Activated CD8-positive, alpha-beta memory T cell treated with anti-CD3 and anti-CD28 coated beads for 48 hours (primary cell): ENCODE results near the gene MTMR12.
A peak's percentile ranks its signal among the peaks of the same experiment; 100 is the strongest.
"Not testable (repeated sequence)": the region's sequence is repeated elsewhere in the genome, so short reads cannot be mapped to it uniquely, and the experiment has no call there.

Experiments used
- DNase-seq, 3 experiments: peaks; one replicate each; pipeline ENCODE4 v3.0.0-alpha.2; 2020; ENCODE audit warnings: low read depth in 2 of 3, low spot score in 2 of 3

MTMR12 gene

DNA sequence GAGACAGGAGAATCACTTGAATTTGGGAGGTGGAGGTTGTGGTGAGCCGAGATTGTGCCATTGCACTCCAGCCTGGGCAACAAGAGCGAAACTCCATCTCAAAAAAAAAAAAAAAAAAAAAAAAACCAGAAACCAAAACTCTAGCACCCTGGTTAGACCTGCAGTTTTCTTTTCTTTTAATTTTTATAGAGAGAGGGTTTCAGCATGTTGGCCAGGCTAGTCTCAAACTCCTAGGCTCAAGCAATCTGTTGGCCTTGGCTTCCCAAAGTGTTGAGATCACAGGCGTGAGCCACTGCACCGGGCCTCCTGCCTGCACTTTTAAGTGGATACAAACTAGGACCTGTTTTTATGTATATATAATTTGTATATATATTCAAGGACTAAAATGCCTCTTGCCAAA is 12.9 kb upstream of the MTMR12 start:
- no peak for DNase-seq

GRCh38 chr5:32325062-32325461 is 12.3 kb upstream of the MTMR12 start:
- DNase-seq, result no peak

DNA sequence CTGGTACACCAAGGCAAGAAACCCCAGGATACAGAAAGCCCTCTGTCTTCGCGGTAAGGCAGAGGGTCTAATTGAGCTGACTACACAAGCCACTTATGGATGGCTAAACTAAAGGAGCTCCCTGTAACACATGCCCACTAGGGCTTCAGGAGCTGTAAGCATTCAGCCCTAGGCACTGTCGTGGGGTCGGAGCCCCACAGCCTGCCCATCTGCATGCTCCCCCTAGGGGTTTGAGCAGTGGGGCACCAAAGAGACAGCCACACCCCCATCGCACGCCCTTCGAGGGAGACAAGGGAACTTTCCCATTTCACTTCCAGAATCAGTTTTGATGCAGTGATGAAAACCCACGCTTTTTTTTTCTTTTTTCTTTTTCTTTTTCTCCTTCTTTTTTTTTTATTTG is 11.0 kb upstream of the MTMR12 start:
- no peak for DNase-seq

DNA sequence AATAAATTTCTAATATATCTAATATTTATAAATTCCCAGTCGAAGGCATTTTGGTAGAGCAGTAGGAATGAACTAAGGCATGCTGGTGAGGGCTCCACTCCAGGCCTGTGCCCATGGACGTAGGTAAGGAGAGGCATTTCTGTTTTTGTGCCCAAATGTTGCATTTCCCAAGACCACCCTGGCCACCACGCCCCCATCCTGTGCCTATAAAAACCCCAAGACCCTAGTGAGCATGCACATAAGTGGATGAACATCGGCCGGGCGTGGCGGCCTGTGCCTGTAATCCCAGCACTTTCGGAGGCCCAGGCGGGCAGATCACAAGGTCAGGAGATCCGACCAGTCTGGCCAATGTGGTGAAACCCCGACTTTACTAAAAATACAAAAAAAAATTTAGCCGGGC is 10.1 kb upstream of the MTMR12 start:
- DNase-seq, result no peak

DNA sequence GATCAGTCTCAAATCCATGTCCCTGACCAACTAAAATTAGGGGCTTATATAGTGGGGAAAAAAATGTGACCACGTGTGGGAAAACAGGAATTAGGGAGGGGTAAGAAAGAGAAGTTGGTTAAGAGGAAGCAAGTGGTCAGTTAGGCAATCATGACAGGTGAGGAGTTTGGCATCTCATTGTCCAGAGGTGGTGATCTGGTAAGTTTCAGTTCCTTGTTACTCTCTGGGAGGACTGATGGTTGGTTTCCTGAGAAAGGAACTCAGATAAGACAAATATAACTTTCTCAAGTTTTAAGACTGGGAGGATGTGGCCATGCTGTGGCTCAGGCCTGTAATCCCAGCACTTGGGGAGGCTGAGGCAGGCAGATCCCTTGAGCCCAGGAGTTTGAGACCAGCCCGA is 9.0 kb upstream of the MTMR12 start:
- DNase-seq, result not testable (repeated sequence)

DNA sequence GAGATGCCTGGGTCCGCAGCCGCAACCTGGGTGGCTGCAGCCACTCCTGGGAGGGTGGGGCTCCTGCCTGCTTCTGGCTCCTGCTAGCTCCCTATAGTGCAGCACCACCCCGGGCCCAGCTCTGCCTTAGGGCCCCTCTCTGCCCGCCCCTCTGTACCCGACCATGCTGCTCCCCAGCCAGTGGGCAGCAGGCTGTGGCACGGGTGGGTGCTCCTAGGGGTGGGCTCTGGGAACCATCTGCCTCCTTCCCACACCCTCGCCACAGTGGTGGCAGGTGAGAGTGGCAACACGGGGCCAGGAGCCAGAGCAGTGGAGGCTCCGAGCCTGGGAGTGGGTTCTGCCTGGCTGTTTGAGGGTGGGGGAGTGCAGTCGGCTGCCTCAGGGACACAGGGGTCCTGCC is 7.8 kb upstream of the MTMR12 start:
- no peak for DNase-seq

DNA sequence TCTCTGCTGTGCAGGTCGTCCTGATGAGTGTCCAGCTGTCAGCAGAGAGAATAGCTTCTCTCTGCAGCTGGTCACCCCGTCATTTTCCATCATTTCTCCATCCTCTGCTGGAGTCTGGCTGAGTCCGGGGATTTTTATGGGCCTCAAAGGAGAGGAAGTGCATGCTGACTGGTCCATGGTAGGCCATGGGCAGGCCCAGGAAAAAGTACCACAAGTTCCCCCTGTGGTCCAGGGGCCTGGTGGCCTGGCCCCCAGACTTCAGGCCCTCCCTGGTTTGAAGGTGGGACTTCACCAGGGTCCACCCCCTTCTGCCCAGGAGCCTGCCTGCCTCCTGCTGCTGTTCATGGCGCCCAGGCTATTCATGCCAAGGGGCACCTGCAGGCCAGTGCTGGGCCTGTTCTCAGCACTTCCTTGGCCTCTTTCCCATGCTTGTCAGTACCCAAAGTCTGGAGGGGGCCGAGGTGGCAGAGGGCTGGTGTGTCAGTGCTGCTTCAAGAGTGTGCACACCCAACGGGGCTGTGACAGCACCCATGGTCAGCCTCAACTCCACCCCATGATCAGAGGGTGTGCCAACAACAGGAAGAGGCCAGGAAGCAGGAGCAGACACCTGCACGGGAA is 7.3 kb upstream of the MTMR12 start:
- DNase-seq, result no peak

DNA sequence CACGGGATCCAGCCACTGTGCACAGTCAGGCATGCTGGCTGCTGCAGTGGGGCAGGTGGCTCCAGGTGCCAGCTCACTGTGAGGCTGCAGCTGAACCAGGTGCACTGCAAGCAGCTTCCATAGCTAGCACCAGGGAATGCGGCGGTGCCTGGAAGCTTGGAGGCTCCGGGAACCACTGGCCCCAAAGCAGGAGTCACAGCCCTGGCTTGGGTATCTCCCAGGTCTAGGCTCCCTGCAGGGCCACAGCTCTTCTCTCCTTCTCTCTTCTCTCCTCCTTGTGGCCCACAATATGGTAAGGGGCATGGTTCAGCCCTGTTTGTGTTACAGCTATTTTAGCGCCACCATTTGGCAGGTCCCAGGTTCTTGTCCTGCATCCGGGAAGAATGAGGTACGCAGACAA is 6.7 kb upstream of the MTMR12 start:
- DNase-seq, result no peak

GRCh38 chr5:32317041-32317440 is 4.3 kb upstream of the MTMR12 start:
- DNase-seq, result no peak

- no peak for DNase-seq
Observed at GRCh38 chr5:32315221-32316014, 2.7 kb upstream of the MTMR12 start.

DNA sequence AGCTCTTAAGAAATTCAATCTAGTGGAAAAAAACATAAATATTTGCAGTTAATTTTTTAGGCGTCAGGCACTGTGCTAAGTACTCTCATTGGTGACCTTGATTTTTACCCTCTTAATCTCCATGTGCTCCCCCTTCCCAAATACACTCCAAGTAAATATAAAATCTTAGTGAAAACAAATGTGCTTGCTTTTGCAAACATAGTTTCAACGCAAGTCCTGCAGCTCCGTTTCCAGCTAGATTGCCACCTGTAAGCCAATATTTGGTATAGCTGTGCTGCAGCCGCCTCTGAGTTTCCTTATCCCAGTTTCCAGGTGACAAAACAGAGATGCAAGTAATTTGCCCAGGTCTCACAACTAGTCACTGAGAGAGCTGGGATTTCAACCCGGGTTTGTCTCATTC is 1.9 kb upstream of the MTMR12 start:
- no peak for DNase-seq

GRCh38 chr5:32314152-32314488 is 1.4 kb upstream of the MTMR12 start:
- not testable (repeated sequence) for DNase-seq

DNA sequence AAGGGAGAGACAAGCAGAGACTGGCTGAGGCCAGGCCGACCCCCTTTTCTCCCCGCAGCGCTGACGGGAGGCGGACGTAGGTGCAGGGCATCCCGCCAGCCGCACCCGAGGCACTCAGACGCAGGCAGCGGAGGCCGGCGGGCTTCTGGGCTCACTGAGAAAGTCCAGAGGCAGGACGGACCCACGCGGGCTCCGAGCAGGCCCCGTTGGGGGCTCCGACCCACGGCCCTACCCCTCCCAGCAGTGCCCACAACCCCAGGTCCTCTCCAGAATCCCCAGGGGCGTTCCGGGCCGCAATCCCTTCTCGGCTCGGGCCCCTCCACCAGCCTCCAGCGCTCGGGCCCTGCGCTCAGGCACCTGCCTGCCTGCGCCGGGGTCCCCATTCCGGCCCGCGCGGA is 543 bp downstream of the MTMR12 start:
- DNase-seq, result peak in 1 of 3 experiments; percentile 26

DNA sequence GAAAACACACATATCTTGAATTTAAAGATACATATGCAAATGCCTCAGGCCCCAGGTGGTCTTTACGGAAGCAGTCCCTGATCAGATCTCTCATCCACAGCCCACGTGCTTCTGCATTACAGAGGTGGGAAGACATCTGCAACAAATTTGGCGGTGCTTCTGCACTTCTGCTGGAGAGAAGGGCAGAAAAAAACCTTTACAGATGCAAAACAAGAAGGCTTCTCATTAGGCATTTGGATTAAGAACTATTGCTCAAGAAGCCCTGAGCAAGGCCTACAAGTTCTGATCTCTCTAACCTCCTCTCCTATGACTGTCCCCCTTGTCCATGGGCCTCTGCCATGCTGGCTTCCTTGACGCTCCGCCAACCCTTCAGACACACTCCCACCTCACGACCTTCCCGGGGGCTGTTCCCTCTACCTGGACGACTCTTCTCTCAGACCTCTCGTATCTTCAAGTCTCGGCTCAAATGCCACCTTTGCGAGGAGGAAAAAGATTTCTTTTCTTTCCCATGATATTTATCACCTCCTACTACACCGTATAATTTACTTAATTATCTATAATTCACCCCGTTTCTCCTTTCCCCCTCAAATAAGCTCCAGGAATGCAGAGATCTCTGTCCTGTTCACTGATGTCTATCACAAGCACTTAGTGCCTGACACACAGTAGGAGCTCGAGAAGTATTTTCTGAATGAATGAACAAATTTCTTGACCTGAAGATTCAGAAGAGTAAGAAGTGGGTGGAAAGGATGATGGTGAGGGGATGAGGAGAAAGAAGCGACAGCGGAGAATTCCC is 1.1 kb downstream of the MTMR12 start:
- no peak for DNase-seq

DNA sequence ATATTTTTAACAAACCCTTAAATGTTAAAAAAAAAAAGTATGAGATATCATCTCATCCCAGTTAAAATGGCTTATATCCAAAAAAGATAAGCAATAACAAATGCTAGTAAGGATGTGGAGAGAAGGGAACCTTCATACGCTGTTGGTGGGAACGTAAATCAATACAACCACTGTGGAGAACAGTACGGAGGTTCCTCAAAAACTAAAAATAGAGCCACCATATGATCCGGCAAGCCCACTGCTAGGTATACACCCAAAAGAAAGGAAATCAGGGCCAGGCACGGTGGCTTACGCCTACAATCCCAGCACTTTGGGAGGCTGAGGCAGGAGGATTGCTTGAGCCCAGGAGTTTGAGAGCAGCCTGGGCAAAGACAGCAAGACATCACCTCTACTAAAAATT is 3.0 kb downstream of the MTMR12 start:
- DNase-seq, result no peak

GRCh38 chr5:32308946-32309345 is 3.8 kb downstream of the MTMR12 start:
- DNase-seq, result no peak

- DNase-seq, result no peak
Observed at GRCh38 chr5:32307769-32308194, 5.0 kb downstream of the MTMR12 start.

DNA sequence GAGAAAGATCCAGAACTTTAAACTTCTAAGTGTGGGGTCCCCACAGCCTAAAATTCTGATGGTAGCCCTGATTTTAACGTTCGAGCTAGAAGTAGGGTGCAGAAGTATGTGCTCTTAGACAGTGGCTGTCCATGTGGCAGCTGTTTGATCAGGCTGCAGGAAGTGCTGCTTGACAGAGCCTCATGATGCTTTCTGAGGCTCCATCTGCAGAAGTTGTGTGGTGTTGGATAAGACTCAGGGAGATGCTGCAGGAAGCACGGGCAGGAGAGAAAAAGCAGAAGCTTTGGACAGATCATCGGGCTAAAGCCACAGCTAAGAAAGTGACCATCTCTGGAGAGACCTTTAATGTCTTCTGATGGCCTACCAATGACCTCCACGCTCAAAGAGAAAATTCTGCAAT is 8.1 kb downstream of the MTMR12 start:
- DNase-seq, result no peak

DNA sequence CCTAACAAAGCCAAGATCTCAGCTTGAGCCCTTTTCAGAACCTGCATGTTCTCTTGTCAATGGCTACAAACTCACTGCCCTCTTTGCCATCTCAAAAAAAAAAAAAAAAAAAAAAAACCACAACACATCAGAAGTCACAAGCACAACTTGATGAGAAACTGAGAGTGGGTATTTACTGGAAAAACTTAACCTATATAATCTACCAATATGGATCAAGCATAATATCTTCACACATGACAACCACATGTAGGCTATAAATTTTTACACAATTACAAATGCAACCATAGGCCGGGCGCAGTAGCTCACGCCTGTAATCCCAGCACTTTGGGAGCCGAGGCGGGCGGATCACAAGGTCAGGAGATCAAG is 9.0 kb downstream of the MTMR12 start:
- no peak for DNase-seq

DNA sequence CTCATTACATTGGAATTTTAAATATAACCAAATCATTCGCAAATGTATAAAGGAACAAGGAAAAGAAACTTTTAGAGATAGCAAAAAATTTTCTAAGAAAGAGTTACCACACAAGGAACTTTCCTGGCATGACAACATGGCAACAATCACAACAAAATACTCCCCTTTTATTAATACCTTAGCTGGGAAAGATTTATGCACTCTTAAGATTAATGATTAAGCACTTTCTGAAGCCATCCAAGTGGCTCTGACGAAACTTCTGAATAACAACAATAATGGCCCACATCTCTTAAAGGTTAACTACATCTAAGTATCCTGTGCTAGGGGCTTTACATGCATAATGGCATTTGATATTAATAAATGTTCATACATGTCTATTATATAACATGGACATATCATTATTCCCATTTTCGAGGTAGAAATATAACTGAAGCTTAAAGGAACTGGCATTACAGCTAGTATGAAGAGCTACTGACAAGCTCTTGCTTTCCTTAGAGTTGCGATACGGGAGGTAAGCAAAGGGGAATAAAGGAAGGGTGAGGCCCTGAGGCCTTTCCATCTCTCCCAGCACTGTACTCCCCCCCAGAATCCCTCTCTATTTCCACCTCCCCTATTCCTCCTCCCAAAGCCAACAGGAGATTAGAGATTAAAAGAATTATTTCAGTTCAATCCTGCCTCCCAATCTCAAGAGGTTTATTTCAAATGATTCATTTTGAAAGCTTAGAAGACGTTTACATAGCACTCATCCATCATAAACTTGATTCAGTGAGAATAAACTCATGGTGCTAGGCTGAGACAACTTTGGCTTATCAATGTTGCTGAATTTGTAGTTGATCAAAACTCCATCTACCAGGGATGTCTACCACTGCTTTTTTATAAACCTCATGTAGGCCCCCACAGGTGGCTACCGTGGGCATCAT is 9.6 kb downstream of the MTMR12 start:
- DNase-seq, result no peak

GRCh38 chr5:32301891-32302290 is 10.8 kb downstream of the MTMR12 start:
- no peak for DNase-seq
